Fibroblast of skin of back (primary cell): ENCODE measurements around the gene NANOG. TPM values are rescaled to one million over a fixed set of nuclear protein-coding genes. Genes with fewer than 3 reads are reported as not detected.
"Not testable (repeated sequence)": the region's sequence is repeated elsewhere in the genome, so short reads cannot be mapped to it uniquely, and the experiment has no call there.

Experiments used
- DNase-seq: peaks from one replicate; pipeline ENCODE4 v3.0.0-alpha.2; 2013
- polyA plus RNA-seq, 2 experiments: library from polyadenylated mRNA; unstranded; fragments of 120-200 nt; gene quantifications; one replicate each; pipeline ENCODE4 v1.2.1, GENCODE V29; 2013; ENCODE audit not compliant: insufficient read length in 2 of 2

The NANOG gene
- polyA plus RNA-seq (2013, experiment 1 of 2; ENCODE audit: insufficient read length): not detected
- 0.08 TPM for polyA plus RNA-seq (2013, experiment 2 of 2; ENCODE audit: insufficient read length)

GRCh38 chr12:7788884-7789528 is at the start of gene NANOG:
Gene NANOG, plus strand, starts transcription at chr12:7789402. Its CDS starts 213 bp downstream, at chr12:7789615.
- DNase-seq: not testable (repeated sequence)

GRCh38 chr12:7747246-7747645 is 42.0 kb upstream of the NANOG start, which contains the start of gene CLEC4C:
Gene CLEC4C, minus strand, starts transcription at chr12:7747375. Its CDS starts 27 bp downstream, at chr12:7747348.
- DNase-seq: no peak

GRCh38 chr12:7748852-7749251 is 40.4 kb upstream of the NANOG start:
- no peak for DNase-seq

- no peak for DNase-seq
These were observed 39.8 kb upstream of the NANOG start for GRCh38 chr12:7749442-7749841.

- no peak for DNase-seq
These were observed 38.9 kb upstream of the NANOG start for GRCh38 chr12:7750350-7750749.

GRCh38 chr12:7751394-7751793 is 37.8 kb upstream of the NANOG start:
- no peak for DNase-seq

GRCh38 chr12:7751941-7752922 is 37.0 kb upstream of the NANOG start:
- not testable (repeated sequence) for DNase-seq

- DNase-seq: not testable (repeated sequence)
These were observed 33.5 kb upstream of the NANOG start for GRCh38 chr12:7755668-7756067.

GRCh38 chr12:7756993-7757392 is 32.2 kb upstream of the NANOG start:
- no peak for DNase-seq

GRCh38 chr12:7758766-7759140 is 30.4 kb upstream of the NANOG start:
- no peak for DNase-seq

GRCh38 chr12:7769999-7770398 is 19.2 kb upstream of the NANOG start:
- no peak for DNase-seq

- DNase-seq: no peak
These were observed 7.9 kb upstream of the NANOG start for GRCh38 chr12:7781274-7781673.

- no peak for DNase-seq
These were observed 7.1 kb upstream of the NANOG start for GRCh38 chr12:7782055-7782454.

GRCh38 chr12:7783433-7783832 is 5.8 kb upstream of the NANOG start:
- not testable (repeated sequence) for DNase-seq

GRCh38 chr12:7784701-7785100 is 4.5 kb upstream of the NANOG start:
- DNase-seq: no peak

GRCh38 chr12:7787574-7788293 is 1.5 kb upstream of the NANOG start:
- no peak for DNase-seq

- no peak for DNase-seq
These were observed 925 bp upstream of the NANOG start for GRCh38 chr12:7788294-7788660.

GRCh38 chr12:7793211-7793610 is 4.0 kb downstream of the NANOG start:
- no peak for DNase-seq

- DNase-seq: not testable (repeated sequence)
These were observed 8.1 kb downstream of the NANOG start for GRCh38 chr12:7797269-7797668.

GRCh38 chr12:7797698-7798398 is 8.6 kb downstream of the NANOG start:
- peak; percentile 22 for DNase-seq

GRCh38 chr12:7798750-7799308 is 9.6 kb downstream of the NANOG start:
- not testable (repeated sequence) for DNase-seq

- no peak for DNase-seq
These were observed 12.3 kb downstream of the NANOG start for GRCh38 chr12:7801460-7801859.
